Fibroblast of mammary gland (primary cell): ENCODE measurements around the gene KRTAP5-3.

Experiments used
- DNase-seq: peaks from one replicate; pipeline ENCODE4 v3.0.0-alpha.2; 2010; ENCODE audit warnings: low read depth
- H3K4me3 ChIP-seq: 2 replicates; pipeline ENCODE4 v1.5.1; 2011; ENCODE audit warnings: low read depth, mild to moderate bottlenecking, low read length, moderate library complexity; ENCODE audit not compliant: control insufficient read depth
- CTCF ChIP-seq: conservative IDR thresholded peaks from 2 replicates; pipeline ENCODE4 v1.5.1; 2011; ENCODE audit warnings: low read depth, low read length, inconsistent platforms; ENCODE audit not compliant: control insufficient read depth, insufficient read depth

Gene KRTAP5-3

DNA sequence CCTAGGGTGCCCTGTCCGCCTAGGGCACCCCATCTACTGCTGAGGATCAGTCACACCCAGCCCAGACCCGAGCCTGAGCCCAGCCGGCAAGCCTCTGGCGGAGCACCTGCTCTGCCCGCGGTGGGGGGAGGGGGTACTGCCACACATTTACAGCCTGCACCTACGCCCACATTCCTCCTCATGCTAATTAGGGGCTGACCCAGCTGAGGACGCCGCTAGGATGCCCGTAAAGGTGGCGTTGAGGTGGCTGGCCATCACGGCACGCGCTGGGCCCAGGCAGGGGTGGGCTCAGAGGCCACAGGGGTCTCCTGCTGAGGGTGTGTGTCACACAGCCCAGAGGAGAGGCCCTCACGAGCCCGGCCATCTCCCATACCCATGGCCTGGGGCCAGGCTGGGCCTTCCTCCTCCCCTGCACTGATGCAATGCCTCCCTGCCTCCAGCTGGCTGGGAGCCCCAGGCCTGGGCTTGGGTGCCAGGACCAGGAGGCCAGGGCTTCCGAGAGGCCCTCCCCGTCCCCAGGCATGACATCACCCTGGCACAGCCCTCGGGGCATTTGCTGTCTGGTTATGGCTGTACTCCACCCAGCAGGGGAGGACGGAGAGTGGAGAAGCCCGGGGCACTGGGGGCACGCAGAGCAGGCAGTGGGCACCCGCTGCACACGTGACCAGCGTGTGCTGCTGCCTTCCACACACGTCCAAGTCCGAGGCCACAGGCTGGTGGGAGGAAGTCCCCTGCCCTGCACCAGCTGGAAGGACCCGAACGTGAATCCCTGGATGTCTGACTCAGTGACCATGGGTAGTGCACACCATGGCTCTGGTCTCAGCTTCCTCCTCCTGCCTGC lies 48.9 kb downstream of the KRTAP5-3 start:
- H3K4me3 ChIP-seq, result no peak overlapping the region
- TF ChIP-seq CTCF, result no peak
- no peak for DNase-seq

DNA sequence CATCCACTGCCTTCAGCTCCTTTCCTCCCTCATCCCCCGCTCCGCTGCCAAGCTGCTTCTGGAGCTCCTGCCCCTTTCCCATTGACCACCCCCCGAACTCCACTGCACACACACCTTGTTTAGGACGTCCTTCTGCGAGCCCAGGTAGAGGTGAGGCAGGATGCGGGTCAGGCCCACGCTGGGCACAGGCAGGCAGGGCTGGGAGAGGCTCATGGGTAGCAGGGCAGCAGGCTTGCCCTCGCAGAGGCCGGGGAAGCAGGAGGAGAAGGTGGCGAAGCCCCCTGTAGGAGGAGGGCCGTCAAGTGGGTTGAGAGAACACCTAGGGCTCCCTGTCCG lies 49.5 kb downstream of the KRTAP5-3 start:
- no peak overlapping the region for H3K4me3 ChIP-seq
- no peak for TF ChIP-seq CTCF
- DNase-seq, result no peak

DNA sequence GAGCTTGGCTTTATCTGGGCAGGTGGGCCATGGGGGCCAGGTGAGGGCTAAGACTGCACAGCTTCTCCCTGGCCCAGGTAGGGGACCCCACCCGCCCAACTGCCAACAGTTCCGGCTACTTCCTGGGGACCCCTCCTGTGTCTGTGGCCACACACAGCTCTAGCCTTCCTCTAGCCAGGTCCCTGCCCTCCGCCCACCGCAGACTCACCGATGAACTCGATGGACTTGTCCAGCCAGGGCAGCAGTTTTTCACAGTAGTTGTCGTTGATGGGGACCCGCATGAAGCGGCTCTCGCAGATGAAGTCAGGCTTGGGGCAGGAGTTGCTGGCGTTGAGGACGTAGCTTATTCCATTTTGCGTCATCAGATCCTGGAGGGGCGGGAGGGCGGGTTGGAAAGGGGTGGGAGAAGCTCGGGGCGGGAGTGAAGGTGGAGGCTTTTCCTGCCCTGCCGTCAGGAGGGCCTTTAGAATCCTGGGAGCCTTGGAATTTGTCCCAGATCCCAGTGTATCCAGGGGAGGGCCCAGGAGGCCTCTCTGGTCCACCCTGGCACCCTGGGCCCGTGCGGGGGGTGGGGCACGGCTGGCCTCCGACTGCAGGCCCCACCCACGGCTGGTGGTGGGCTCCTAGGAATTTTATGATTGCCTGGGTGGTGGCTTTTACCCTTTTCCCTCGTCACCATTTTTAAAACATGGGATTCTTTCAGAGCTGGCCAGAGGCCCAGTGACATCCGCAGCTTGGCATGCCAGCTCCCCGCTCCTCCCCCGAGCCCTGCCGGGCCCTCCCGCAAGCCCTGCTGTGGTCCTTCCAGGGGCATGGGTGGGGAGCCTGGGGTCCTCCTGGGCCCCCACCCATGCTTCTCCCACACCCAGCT lies 50.1 kb downstream of the KRTAP5-3 start:
- no peak for TF ChIP-seq CTCF
- DNase-seq, result peak; percentile 50
- H3K4me3 ChIP-seq, result no peak overlapping the region
